Keratinocyte (primary cell): ENCODE results near the gene KIDINS220. TPM values are rescaled to one million over a fixed set of nuclear protein-coding genes. Genes with fewer than 3 reads are reported as not detected.

Experiments
- DNase-seq: peaks from one replicate; pipeline ENCODE4 v3.0.0-alpha.2; 2011; ENCODE audit warnings: low read depth, missing footprints, low spot score
- FAIRE-seq: peaks from 2 replicates; lab custom pipeline; 2011; peaks lifted over from hg19 to GRCh38; lab: Jason Lieb, UNC
- H2AFZ ChIP-seq: 2 replicates; pipeline ENCODE4 v1.6.0; 2012; ENCODE audit warnings: low read length, control low read depth, inconsistent platforms; ENCODE audit not compliant: control insufficient read depth
- H3K27ac ChIP-seq: 2 replicates; pipeline ENCODE4 v1.5.1; 2011; ENCODE audit warnings: low read length; ENCODE audit not compliant: control insufficient read depth, insufficient read depth
- H3K27me3 ChIP-seq: 3 replicates; pipeline ENCODE4 v1.6.0; 2011; ENCODE audit warnings: low read length; ENCODE audit not compliant: control insufficient read depth, insufficient read depth; ENCODE audit errors: extremely low read depth
- H3K36me3 ChIP-seq, 2 experiments: 2 replicates in 1 of 2; 3 replicates in 1 of 2; pipeline ENCODE4 v1.5.1; 2011; ENCODE audit warnings: low read length in 2 of 2, mild to moderate bottlenecking in 1 of 2; ENCODE audit not compliant: control insufficient read depth in 2 of 2, insufficient read depth in 2 of 2; ENCODE audit errors: extremely low read depth in 1 of 2
- H3K4me1 ChIP-seq: 3 replicates; pipeline ENCODE4 v1.5.1; 2011; ENCODE audit warnings: low read length; ENCODE audit not compliant: control insufficient read depth, insufficient read depth; ENCODE audit errors: extremely low read depth
- H3K4me2 ChIP-seq: 3 replicates; pipeline ENCODE4 v1.6.0; 2011; ENCODE audit warnings: low read depth, low read length; ENCODE audit not compliant: control insufficient read depth, insufficient read depth; ENCODE audit errors: extremely low read depth
- H3K4me3 ChIP-seq, 3 experiments: fragments of 200-600 bp in 1 of 3; sonication (generic) in 1 of 3; 2 replicates in 2 of 3; 3 replicates in 1 of 3; pipeline ENCODE4 v1.5.1; 2011 to 2016; ENCODE audit warnings: low read length in 3 of 3, mild to moderate bottlenecking in 3 of 3, control low read depth in 2 of 3, inconsistent platforms in 1 of 3, low read depth in 1 of 3, mixed read lengths in 1 of 3, mixed run types in 1 of 3, moderate library complexity in 1 of 3; ENCODE audit not compliant: control insufficient read depth in 2 of 3, insufficient read depth in 2 of 3; ENCODE audit errors: extremely low read depth in 1 of 3
- H3K79me2 ChIP-seq: 2 replicates; pipeline ENCODE4 v1.6.0; 2012; ENCODE audit warnings: low read length; ENCODE audit not compliant: control insufficient read depth, insufficient read depth
- H3K9ac ChIP-seq: 3 replicates; pipeline ENCODE4 v1.6.0; 2011; ENCODE audit warnings: low read length; ENCODE audit not compliant: control insufficient read depth, insufficient read depth; ENCODE audit errors: extremely low read depth
- H3K9me1 ChIP-seq: 3 replicates; pipeline ENCODE4 v1.6.0; 2011; ENCODE audit warnings: low read length; ENCODE audit not compliant: control insufficient read depth, insufficient read depth; ENCODE audit errors: extremely low read depth
- H3K9me3 ChIP-seq: 2 replicates; pipeline ENCODE4 v1.5.1; 2012; ENCODE audit warnings: low read depth, low read length; ENCODE audit not compliant: control insufficient read depth
- H4K20me1 ChIP-seq: 3 replicates; pipeline ENCODE4 v1.6.0; 2011; ENCODE audit warnings: low read length; ENCODE audit not compliant: control insufficient read depth, insufficient read depth; ENCODE audit errors: extremely low read depth
- EZH2 ChIP-seq: IDR thresholded peaks from one replicate; pipeline ENCODE4 v1.6.1; 2012; ENCODE audit warnings: inconsistent platforms, mild to moderate bottlenecking, low read length, moderate library complexity
- dilution Hi-C: fragments of 300-500 bp; cut with MboI; formaldehyde crosslinking; loops from one replicate; pipeline ENCODE4 v1.7.0; 2020; ENCODE audit warnings: low sequenced_read_pairs; ENCODE audit not compliant: extremely low pct_ligation_motif_present
- polyA plus RNA-seq, 5 experiments: library from polyadenylated mRNA; depleted of rRNA in 3 of 5; stranded (reverse) in 3 of 5; stranded (forward) in 1 of 5; unstranded in 1 of 5; fragments of >200 nt; gene quantifications; 1 replicate in 1 of 5; 2 replicates in 3 of 5; 3 replicates in 1 of 5; pipeline versions ENCODE4 v1.2.1 to v1.2.3, GENCODE V29; 2011 to 2012; ENCODE audit warnings: missing spikeins in 2 of 5, low read depth in 1 of 5, low replicate concordance in 1 of 5
- TF ChIP-seq, protein P1 (sequence below), 3 experiments: IDR thresholded peaks in 1 of 3; conservative IDR thresholded peaks in 1 of 3; optimal IDR thresholded peaks in 1 of 3; 2 replicates in 2 of 3; 3 replicates in 1 of 3; pipeline versions ENCODE3 to v1.5.1; 2011; ENCODE audit warnings: low read length in 3 of 3, mild to moderate bottlenecking in 3 of 3, moderate library complexity in 2 of 3, control low read depth in 1 of 3, inconsistent platforms in 1 of 3; ENCODE audit not compliant: insufficient read depth in 2 of 3; ENCODE audit errors: extremely low read depth in 1 of 3

The KIDINS220 gene
- polyA plus RNA-seq, 1 donor (not counting 4 experiments of a cell fraction or from before 2014, with no cell fraction given), result 28.8 TPM

DNA sequence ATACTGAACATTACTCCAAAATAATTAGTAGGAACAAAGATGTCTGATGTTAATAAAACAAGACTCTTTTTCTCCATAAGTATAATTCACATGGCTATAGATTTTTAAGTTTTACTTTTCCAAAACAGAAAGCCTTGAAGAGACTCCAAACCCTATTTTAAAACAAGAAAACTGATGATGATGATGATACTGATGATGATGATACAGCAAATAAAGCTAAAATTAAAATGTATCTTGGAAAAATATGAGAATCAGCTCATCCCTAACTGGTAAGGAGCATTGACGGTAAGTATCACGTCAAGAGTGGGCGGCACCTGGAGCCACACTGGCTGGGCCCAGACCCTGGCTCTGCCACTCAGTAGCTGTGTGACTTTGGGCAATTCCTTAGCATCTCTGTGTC lies 116.0 kb downstream of the KIDINS220 start:
- FAIRE-seq, result no peak
- Histone ChIP-seq H4K20me1 (no peaks in the 10 kb centered on the region), H3K9ac (no peak overlapping the region), H3K4me3 (no peak overlapping the region), H3K9me1 (no peaks in the 10 kb centered on the region), H3K79me2 (no peaks in the 10 kb centered on the region), H3K27ac (no peak overlapping the region), H3K9me3 (no peaks in the 10 kb centered on the region), H3K4me1 (no peaks in the 10 kb centered on the region), H3K36me3 (no peaks in the 10 kb centered on the region), H3K4me2 (no peak overlapping the region), H3K27me3 (no peaks in the 10 kb centered on the region), H2AFZ (no peak overlapping the region)
- TF ChIP-seq, protein P1, sequence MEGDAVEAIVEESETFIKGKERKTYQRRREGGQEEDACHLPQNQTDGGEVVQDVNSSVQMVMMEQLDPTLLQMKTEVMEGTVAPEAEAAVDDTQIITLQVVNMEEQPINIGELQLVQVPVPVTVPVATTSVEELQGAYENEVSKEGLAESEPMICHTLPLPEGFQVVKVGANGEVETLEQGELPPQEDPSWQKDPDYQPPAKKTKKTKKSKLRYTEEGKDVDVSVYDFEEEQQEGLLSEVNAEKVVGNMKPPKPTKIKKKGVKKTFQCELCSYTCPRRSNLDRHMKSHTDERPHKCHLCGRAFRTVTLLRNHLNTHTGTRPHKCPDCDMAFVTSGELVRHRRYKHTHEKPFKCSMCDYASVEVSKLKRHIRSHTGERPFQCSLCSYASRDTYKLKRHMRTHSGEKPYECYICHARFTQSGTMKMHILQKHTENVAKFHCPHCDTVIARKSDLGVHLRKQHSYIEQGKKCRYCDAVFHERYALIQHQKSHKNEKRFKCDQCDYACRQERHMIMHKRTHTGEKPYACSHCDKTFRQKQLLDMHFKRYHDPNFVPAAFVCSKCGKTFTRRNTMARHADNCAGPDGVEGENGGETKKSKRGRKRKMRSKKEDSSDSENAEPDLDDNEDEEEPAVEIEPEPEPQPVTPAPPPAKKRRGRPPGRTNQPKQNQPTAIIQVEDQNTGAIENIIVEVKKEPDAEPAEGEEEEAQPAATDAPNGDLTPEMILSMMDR (optimal IDR thresholded peaks at IDR 0.05 in 1 of 3, IDR thresholded peaks at IDR 0.05 in 1 of 3, conservative IDR thresholded peaks at IDR 0.05 in 1 of 3; ENCODE audit: extremely low read depth in 1 of 3, insufficient read depth in 2 of 3, low read length in 3 of 3), result no peak
- TF ChIP-seq EZH2, result no peak
- dilution Hi-C loops, result no loop called here
- DNase-seq, result no peak

DNA sequence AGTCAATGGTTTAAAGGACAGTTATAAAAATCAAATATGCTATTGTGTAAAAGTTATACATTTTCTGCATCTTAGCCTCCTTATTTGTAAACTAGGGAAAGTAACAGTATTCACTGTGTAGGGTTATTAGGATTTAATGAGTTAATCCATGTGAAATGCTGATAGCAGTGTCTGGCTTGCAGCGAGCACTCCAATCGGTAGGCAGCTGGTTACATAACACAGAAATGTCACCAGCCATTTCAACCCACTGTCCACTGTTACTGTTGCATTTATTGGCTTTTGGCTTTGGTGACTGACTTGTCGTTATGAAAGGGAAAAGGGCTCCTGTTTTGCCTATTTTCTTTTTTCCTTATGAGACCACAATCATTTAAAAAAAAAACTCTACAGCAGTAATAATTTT lies 116.7 kb downstream of the KIDINS220 start:
- no peak for DNase-seq
- no peaks in the 10 kb centered on the region for H4K20me1 ChIP-seq
- no peaks in the 10 kb centered on the region for H3K9me3 ChIP-seq
- H3K36me3 ChIP-seq, result no peaks in the 10 kb centered on the region
- no peaks in the 10 kb centered on the region for H3K9me1 ChIP-seq
- H3K4me3 ChIP-seq, result no peak overlapping the region
- no peaks in the 10 kb centered on the region for H3K79me2 ChIP-seq
- no peak overlapping the region for H3K27ac ChIP-seq
- no peaks in the 10 kb centered on the region for H3K27me3 ChIP-seq
- dilution Hi-C loops, result no loop called here
- no peak overlapping the region for H3K9ac ChIP-seq
- TF ChIP-seq EZH2, result no peak
- TF ChIP-seq, protein P1 (optimal IDR thresholded peaks at IDR 0.05 in 1 of 3, IDR thresholded peaks at IDR 0.05 in 1 of 3, conservative IDR thresholded peaks at IDR 0.05 in 1 of 3; ENCODE audit: extremely low read depth in 1 of 3, insufficient read depth in 2 of 3, low read length in 3 of 3), result no peak
- no peak overlapping the region for H2AFZ ChIP-seq
- no peaks in the 10 kb centered on the region for H3K4me1 ChIP-seq
- no peak for FAIRE-seq
- no peak overlapping the region for H3K4me2 ChIP-seq
